GM19238 (cell line): ENCODE results near the gene AHCYL2.
"Not testable (repeated sequence)": the region's sequence is repeated elsewhere in the genome, so short reads cannot be mapped to it uniquely, and the experiment has no call there.

Experiments used
- DNase-seq: peaks from one replicate; pipeline ENCODE4 v3.0.0; 2011; ENCODE audit warnings: low spot score; ENCODE audit not compliant: insufficient read length

The AHCYL2 gene

DNA sequence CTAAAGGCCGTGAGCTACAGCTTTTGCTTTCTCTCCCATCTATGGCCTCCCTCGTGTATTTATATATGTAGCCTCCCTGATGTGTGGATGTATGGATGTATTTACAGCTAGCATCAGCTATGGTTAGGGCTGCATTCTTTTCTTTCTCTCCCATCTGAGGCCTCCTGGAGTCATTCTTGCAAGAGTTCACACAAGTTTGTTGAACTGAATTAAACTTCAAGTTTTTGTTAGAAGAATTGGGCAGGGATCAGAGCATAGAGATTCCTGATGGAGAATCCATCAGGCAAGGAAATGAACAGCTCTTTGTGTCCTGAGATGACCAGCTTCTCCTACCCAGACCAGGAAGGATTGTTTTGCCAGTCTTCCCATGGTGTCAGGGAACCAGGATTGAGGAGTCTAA lies 60.3 kb downstream of the AHCYL2 start:
- DNase-seq = no peak

GRCh38 chr7:129292861-129293260 lies 68.0 kb downstream of the AHCYL2 start:
- no peak for DNase-seq

DNA sequence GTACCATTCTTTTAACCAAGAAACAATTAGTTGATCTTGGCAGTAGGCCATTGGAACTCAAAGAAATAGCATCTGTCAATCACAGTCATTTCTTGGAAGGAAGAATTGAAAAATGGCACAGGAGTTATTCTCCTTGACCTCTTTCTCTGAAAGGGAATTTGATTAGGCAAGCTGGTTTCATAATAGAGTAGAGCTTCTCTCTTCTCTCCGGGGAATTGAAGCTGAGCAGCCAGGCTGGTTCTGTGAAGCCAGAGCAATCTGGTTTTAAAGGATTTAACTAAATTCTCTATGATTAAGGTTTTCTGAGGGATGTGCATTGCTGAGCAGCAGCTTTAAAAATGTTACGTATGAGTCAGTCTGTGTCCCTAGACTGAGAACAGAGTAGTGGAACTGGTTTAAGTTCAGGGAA lies 70.2 kb downstream of the AHCYL2 start:
- no peak for DNase-seq

GRCh38 chr7:129298268-129298893 lies 73.6 kb downstream of the AHCYL2 start:
- DNase-seq = peak; percentile 5

GRCh38 chr7:129299889-129300288 lies 75.1 kb downstream of the AHCYL2 start:
- no peak for DNase-seq

GRCh38 chr7:129300299-129300698 lies 75.5 kb downstream of the AHCYL2 start:
- not testable (repeated sequence) for DNase-seq

- DNase-seq = no peak
Measured at GRCh38 chr7:129307592-129307991, 82.8 kb downstream of the AHCYL2 start.

DNA sequence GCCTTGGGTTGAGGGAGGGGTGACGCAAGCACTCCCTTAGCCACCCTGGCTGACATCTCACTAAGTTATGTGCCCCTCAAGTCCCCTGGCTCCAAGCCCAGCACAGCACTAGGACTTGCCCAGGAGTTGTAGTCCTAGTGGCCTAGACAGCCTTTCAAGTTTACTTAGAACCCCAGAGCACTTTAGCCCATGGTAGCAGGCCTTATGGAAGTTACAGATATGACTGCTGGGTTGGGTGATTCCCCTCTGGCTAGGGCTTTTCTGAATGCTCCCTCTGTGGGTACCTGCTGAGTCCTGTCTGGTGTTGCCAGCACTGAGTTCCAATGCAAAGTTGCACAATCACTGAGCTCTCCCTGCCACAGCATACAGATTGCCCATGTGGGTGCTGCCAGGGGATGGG lies 83.2 kb downstream of the AHCYL2 start:
- DNase-seq = no peak

DNA sequence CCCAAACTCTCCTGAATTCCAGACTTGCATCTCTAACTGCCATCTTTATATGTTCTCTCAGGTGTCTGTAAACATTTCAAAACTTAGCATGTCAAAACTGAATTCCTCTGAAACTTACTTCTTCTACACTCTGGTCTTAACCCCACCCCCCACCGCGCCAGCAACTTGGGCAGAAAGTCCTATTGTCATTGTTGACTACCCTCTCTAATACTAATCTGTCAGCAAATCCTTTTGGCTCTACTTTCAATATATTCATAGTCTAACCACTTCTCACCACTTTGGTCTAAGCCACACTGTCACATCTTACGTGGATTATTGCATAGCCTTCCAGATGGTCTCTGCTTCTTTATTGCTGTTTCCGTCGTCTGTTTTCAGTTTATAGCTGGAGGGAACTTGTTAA lies 86.6 kb downstream of the AHCYL2 start:
- no peak for DNase-seq

GRCh38 chr7:129313282-129313681 lies 88.5 kb downstream of the AHCYL2 start:
- no peak for DNase-seq

GRCh38 chr7:129315960-129316359 lies 91.1 kb downstream of the AHCYL2 start:
- no peak for DNase-seq

GRCh38 chr7:129317450-129317849 lies 92.6 kb downstream of the AHCYL2 start:
- DNase-seq = no peak

DNA sequence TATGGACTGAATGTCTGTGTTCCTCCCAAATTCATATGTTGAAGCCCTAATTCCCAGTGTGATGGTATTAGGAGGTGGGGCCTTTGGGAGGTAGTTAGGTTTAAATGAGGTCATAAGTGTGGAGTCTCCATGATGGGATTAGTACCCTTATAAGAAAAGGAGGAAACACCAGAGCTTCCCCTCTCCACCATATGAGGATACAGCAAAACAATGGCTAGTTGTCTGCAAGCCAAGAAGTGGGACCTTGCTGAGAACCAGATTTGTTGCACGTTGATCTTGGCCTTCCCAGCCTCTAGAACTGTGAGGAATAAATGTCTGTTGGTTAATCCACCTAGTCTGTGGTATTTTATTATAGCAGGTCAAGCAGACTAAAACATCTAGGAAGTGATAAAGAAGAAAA lies 102.2 kb downstream of the AHCYL2 start:
- no peak for DNase-seq

GRCh38 chr7:129332254-129333035 lies 107.6 kb downstream of the AHCYL2 start:
- DNase-seq = no peak

DNA sequence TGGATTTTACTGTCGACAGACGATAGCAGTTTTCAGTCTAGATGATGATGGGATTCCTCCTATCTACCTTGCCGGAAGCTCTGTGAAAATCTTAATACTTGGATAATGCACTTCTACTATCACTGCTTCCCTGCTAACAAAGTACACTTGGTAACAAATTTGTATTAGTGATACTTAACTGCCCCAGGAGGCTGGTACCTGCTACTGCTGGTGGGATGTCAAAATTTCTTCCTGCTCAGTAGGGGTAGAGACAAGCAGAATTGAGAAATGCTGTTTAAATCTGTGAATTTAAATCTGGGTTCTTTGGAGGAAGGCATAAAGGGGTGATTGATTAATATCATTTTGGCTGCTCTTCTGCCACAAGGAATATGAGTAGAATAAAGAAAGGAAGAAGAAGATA lies 109.6 kb downstream of the AHCYL2 start:
- no peak for DNase-seq

DNA sequence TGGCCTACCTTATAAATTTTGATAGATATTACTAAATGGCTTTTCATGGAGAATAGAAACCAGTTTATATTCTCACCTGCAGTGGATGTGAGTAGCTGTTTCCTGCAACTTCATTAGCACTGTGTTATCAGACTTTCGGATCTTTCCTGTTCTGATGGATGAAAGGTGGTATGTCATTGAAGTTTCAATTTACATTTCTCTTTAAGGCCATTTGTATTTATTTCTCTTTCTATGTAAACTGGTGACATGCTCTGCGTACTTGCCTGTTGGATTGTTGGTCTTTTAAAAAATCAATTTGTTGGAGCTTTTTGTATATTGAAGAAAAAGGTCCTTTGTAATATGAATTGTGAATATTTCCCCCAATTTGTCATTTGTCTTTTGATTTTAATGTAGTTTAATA lies 113.6 kb downstream of the AHCYL2 start:
- DNase-seq = no peak

- DNase-seq = no peak
Measured at GRCh38 chr7:129341212-129341611, 116.4 kb downstream of the AHCYL2 start.

GRCh38 chr7:129341816-129342806 lies 117.3 kb downstream of the AHCYL2 start:
- no peak for DNase-seq

- DNase-seq = no peak
Measured at GRCh38 chr7:129343099-129343700, 118.4 kb downstream of the AHCYL2 start.

GRCh38 chr7:129347330-129347729 lies 122.5 kb downstream of the AHCYL2 start:
- DNase-seq = no peak

- no peak for DNase-seq
Measured at GRCh38 chr7:129348023-129348740, 123.4 kb downstream of the AHCYL2 start.
